AG09319 (cell line): ENCODE results near the gene NFS1.
"Not testable (repeated sequence)": the region's sequence is repeated elsewhere in the genome, so short reads cannot be mapped to it uniquely, and the experiment has no call there.

Source experiments
- DNase-seq: peaks from one replicate; pipeline ENCODE4 v3.0.0-alpha.2; 2010; ENCODE audit warnings: low read depth; ENCODE audit errors: extremely low read depth
- TF ChIP-seq, protein P1 (sequence below): IDR thresholded peaks from 2 replicates; pipeline ENCODE4 v1.5.1; 2011; ENCODE audit warnings: low read depth, mild to moderate bottlenecking, inconsistent platforms, low read length, moderate library complexity

NFS1 gene

DNA sequence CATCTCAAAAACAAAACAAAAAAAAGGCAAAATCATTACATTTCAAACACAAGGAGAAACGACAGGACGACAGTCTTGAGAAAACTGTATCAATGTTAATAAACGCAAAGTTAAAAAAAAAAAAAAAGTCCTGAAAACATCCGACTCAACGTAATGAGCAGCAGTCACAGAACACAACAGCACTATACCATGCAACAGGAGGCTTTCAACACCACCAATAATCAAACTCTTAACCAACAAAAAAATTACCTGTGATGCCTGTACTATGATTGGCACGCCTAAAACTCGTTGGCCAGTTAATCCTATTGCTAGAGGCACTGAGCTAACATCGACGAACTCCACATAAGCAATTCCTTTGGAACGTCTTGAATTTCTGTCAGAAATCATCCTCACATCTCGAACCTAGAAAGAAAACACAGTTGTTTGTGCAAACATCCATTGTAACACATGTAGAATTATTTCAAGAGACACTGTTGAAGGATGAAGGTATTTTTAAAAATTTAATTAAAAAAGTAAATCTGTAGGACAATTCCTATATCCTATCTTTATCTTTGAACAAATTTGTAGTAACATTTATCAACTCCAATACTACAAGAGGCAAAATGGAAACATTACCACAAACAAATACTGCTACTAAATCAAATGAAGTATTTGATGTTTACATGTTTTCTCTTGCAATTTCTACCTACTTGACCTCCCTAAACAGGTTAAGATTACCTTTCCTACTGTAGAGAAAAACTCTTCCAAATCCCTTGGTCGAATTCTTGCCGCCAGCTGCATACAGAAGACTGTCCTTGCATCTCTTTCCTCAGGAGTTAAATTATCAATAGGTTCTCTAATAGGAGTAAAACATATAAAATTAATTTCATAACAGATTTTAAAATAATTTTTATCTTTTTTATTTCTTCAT lies 25.4 kb upstream of the NFS1 start:
- DNase-seq, result no peak
- TF ChIP-seq, protein P1, sequence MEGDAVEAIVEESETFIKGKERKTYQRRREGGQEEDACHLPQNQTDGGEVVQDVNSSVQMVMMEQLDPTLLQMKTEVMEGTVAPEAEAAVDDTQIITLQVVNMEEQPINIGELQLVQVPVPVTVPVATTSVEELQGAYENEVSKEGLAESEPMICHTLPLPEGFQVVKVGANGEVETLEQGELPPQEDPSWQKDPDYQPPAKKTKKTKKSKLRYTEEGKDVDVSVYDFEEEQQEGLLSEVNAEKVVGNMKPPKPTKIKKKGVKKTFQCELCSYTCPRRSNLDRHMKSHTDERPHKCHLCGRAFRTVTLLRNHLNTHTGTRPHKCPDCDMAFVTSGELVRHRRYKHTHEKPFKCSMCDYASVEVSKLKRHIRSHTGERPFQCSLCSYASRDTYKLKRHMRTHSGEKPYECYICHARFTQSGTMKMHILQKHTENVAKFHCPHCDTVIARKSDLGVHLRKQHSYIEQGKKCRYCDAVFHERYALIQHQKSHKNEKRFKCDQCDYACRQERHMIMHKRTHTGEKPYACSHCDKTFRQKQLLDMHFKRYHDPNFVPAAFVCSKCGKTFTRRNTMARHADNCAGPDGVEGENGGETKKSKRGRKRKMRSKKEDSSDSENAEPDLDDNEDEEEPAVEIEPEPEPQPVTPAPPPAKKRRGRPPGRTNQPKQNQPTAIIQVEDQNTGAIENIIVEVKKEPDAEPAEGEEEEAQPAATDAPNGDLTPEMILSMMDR, result no peak

DNA sequence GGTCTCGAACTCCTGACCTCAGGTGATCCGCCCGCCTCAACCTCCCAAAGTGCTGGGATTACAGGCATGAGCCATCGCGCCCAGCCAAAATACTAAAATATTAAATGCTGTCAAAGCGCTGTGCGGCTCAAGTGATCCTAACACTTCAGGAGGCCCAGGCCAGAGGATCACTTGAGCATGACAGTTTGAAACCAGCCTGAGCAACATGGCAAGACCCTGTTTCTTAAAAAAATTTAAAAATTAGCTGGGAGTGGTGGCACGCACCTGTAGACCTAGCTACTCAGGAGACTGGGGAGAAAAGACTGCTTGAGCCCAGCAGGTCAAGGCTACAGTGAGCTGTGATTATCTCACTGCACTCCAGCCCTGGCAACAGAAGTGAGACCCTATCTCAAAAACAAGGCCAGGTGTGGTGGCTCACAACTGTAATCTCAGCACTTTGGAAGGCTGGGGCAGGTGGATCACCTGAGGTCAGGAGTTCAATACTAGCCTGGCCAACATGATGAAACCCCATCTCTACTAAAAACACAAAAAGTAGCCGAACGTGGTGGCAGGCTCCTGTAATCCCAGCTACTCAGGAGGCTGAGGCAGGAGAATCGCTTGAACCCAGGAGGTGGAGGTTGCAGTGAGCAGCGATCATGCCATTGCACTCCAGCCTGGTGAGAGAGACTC lies 24.6 kb upstream of the NFS1 start:
- DNase-seq, result not testable (repeated sequence)

DNA sequence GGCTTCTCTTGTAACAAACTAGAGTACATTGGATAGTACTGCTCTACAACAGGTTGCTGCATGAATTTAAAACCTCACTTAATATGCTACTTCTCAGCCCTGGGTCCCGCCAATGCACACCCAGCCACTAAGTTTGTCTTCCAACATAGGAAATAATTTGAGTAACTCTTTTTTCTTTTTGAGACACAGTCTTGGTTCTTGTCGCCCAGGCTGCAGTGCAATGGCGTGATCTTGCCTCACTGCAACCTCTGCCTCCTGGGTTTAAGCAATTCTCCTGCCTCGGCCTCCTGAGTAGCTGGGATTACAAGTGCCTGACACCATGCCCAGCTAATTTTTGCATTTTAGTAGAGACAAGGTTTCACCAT lies 24.1 kb upstream of the NFS1 start:
- not testable (repeated sequence) for DNase-seq

DNA sequence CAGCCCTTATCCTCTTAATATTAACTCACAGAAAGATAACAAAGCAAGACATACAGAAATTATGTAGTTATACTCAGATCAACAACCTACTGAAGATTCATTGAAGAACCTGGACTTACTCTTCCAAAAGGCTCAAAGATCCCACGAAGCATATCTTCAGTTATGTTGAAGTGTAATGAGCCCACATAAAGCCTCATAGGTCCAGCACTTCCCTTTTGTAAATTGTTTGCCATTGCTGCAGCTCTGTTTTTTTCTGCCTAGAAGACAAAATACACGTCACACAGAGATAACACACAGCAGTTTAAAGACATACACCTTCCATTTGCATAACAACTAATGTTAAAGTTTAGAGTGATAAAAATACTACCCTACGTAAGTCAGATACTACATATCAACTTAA lies 22.5 kb upstream of the NFS1 start:
- DNase-seq, result no peak
- TF ChIP-seq, protein P1, result no peak

DNA sequence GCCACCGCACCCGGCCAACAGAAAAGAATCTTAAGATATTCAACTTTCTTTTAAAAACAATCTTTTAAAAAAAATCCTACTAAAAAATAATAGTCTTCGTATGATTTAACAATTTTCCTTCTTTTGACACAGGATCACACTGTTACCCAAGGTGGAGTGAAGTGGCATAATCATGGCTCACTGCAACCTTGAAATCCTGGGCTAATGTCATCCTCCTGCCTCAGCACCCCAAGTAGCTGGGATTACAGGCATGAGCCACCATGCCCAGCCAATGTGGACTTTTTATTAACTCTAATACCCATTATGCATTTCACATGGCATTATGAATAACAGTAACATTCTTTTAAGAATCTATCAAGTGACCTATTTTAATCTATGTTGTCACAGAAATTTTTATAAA lies 22.1 kb upstream of the NFS1 start:
- no peak for DNase-seq
- TF ChIP-seq, protein P1, result no peak

DNA sequence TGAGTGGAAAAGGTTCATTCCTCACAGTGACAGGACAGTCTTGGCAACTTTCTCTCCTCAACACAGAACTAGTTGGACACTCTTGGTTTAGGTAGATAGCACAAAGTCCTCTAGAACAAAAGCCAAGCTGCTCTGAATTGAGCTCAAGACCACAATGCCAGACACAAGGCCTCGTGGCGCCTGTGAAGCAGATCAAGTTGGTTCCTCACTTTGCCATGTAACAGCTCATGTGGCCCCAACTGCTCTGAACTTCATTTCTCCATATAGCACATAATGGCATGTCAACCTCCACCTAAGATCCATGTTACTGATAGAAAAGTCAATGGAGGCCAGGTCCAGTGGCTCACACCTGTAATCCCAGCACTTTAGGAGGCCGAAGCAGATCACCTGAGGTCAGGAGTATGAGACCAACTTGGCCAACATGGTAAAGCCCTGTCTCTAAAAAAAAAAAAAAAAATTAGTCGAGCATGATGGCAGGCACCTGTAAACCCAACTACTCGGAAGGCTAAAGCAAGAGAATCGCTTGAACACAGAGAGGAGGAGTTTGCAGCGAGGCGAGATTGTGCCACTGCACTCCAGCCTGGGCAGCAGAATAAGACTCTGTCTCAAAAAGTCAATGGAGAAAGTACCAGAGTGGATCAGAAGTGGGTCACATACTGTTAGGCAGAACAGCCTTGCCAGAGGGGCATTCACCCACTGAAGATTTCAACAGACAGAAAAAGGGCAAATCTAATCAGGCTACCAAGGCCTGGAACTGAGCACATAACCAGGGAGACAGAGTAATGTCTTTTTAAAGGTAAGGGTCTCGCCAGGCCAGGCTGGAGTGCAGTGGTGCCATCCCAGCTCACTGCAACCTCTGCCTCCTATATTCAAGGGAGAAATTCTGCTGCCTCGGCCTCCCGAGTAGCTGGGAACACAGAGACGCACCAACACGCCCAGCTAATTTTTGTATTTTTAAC lies 21.3 kb upstream of the NFS1 start:
- no peak for DNase-seq
- TF ChIP-seq, protein P1, result no peak

DNA sequence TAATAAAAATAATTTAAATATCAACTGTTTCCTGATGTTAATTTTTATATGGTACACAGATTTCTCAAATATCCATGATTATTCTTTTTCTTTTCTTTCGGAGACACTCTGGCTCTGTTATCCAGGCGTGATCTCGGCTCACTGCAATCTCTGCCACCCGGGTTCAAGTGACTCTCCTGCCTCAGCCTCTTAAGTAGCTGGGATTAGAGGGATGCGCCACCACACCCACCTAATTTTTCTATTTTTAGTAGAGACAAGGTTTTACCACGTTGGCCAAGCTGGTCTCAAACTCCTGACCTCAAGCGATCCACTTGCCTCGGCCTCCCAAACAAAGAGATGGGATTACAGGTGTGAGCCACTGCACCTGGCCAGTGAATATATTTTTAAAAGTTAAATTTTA lies 20.6 kb upstream of the NFS1 start:
- TF ChIP-seq, protein P1, result no peak
- no peak for DNase-seq

DNA sequence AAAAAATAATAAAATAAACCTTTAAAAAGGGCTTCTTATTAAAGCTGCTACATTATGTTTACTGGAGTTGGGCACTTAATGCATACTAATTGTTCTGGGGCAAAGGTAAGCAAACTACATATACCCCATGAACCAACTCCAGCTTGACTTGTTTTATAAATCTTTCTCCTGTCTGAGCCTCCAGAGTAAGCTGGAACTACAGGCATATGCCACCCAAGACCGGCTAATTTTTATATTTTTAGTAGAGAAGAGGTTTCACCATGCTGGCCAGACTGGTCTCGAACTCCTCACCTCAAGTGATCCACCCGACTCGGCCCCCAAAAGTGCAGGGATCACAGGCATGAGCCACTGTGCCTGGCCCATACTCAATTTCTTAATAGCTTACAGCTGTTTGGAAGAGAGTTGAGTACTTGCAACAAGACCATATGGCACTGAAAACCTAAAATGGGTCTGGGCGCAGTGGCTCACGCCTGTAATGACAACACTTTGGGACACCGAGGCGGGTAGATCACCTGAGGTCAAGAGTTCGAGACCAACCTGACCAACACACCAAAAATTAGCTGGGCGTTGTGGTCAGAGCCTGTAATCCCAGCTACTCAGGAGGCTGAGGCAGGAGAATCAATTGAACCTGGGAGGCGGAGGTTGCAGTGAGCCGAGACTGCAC lies 20.0 kb upstream of the NFS1 start:
- TF ChIP-seq, protein P1, result no peak
- no peak for DNase-seq

DNA sequence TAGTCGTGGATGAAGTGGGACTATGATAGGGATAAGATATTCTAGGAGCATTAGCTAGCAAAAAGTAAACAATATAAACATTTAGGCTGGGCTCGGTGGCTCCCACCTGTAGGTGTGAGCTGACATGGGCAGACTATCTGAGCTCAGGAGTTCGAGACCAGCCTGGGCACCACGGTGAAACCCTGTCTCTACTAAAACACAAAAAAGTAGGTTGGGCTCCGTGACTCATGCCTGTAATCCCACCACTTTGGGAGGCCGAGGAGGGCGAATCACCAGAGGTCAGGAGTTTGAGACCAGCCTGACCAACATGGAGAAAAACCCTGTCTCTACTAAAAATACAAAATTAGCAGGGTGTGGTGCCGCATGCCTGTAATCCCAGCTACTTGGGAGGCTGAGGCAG lies 19.2 kb upstream of the NFS1 start:
- DNase-seq, result not testable (repeated sequence)
